Chondrocyte (in vitro differentiated cells): Measurements from ENCODE around the gene SLC66A2. TPM values are rescaled to one million over a fixed set of nuclear protein-coding genes. Genes with fewer than 3 reads are reported as not detected.

ENCODE experiments used
- DNase-seq: peaks from one replicate; pipeline ENCODE4 v3.0.0; 2021; ENCODE audit warnings: mixed read lengths, low spot score
- H3K27ac Mint-ChIP-seq: one replicate; pipeline ENCODE4 v1.8.0; 2021; ENCODE audit warnings: mild to moderate bottlenecking, moderate library complexity, mixed read lengths; ENCODE audit not compliant: unreplicated experiment
- H3K27me3 Mint-ChIP-seq: 2 replicates; pipeline ENCODE4 v1.8.0; 2021; ENCODE audit warnings: low read depth, mixed read lengths
- H3K36me3 Mint-ChIP-seq: 2 replicates; pipeline ENCODE4 v1.8.0; 2021; ENCODE audit warnings: low read depth, mixed read lengths
- H3K4me1 Mint-ChIP-seq: 2 replicates; pipeline ENCODE4 v1.8.0; 2021; ENCODE audit warnings: low read depth, mild to moderate bottlenecking, mixed read lengths
- H3K4me3 Mint-ChIP-seq: one replicate; pipeline ENCODE4 v1.8.0; 2021; ENCODE audit warnings: mild to moderate bottlenecking, moderate library complexity, mixed read lengths; ENCODE audit not compliant: unreplicated experiment
- H3K9me3 Mint-ChIP-seq: 2 replicates; pipeline ENCODE4 v1.8.0; 2021; ENCODE audit warnings: low read depth, mixed read lengths
- total RNA-seq: library from RNA; stranded (reverse); gene quantifications from 3 replicates; pipeline ENCODE4 v1.2.1, GENCODE V29; 2021
- TF ChIP-seq, protein P1 (sequence below): fragments of 200-600 bp; sonication (generic); IDR thresholded peaks from 2 replicates; pipeline ENCODE4 v1.5.0; 2021; ENCODE audit warnings: antibody characterized with exemption, mild to moderate bottlenecking, moderate library complexity

Gene SLC66A2
- total RNA-seq, 1 donor from 2014 or later = 27.6 TPM

GRCh38 chr18:79983793-79984192 lies 32.3 kb upstream of the SLC66A2 start:
- H3K4me3 Mint-ChIP-seq = no peak overlapping the region
- H3K36me3 Mint-ChIP-seq = peaks cover 5% of the 10 kb centered on the region
- no peaks in the 10 kb centered on the region for H3K9me3 Mint-ChIP-seq
- no peak for DNase-seq
- no peaks in the 10 kb centered on the region for H3K27me3 Mint-ChIP-seq
- H3K27ac Mint-ChIP-seq = no peak overlapping the region
- peaks cover 60% of the 10 kb centered on the region for H3K4me1 Mint-ChIP-seq
- TF ChIP-seq, protein P1, sequence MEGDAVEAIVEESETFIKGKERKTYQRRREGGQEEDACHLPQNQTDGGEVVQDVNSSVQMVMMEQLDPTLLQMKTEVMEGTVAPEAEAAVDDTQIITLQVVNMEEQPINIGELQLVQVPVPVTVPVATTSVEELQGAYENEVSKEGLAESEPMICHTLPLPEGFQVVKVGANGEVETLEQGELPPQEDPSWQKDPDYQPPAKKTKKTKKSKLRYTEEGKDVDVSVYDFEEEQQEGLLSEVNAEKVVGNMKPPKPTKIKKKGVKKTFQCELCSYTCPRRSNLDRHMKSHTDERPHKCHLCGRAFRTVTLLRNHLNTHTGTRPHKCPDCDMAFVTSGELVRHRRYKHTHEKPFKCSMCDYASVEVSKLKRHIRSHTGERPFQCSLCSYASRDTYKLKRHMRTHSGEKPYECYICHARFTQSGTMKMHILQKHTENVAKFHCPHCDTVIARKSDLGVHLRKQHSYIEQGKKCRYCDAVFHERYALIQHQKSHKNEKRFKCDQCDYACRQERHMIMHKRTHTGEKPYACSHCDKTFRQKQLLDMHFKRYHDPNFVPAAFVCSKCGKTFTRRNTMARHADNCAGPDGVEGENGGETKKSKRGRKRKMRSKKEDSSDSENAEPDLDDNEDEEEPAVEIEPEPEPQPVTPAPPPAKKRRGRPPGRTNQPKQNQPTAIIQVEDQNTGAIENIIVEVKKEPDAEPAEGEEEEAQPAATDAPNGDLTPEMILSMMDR = no peak

GRCh38 chr18:79983253-79983652 lies 31.8 kb upstream of the SLC66A2 start:
- Mint-ChIP-seq H3K36me3 (peaks cover 5% of the 10 kb centered on the region), H3K27me3 (no peaks in the 10 kb centered on the region), H3K9me3 (no peaks in the 10 kb centered on the region), H3K27ac (no peak overlapping the region), H3K4me1 (peaks cover 60% of the 10 kb centered on the region), H3K4me3 (no peak overlapping the region)
- TF ChIP-seq, protein P1 = no peak
- DNase-seq = no peak

DNA sequence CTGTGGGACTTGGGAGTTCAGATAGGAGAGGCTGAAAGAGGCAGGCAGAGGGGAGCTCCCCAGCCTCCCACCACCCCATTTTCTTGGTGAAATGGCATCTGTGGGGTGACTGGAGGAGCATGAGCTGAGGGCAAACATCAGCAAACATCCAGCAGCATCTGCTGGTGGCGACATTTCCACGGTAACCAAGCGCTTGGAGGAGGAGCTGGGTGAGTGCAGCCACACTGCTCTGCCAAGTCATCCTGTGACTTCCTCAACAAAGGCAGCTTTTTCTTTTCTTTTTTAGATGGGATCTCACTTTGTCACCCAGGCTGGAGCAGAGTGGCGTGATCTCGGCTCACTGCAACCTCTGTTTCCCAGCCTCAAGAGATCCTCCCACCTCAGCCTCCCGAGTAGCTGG lies 31.3 kb upstream of the SLC66A2 start:
- Mint-ChIP-seq H3K27me3 (no peaks in the 10 kb centered on the region), H3K4me3 (no peak overlapping the region), H3K36me3 (peaks cover 5% of the 10 kb centered on the region), H3K27ac (no peak overlapping the region), H3K9me3 (no peaks in the 10 kb centered on the region), H3K4me1 (peaks cover 64% of the 10 kb centered on the region)
- TF ChIP-seq, protein P1 = no peak
- no peak for DNase-seq

GRCh38 chr18:79980585-79980984 lies 29.1 kb upstream of the SLC66A2 start:
- TF ChIP-seq, protein P1 = no peak
- H3K36me3 Mint-ChIP-seq = peaks cover 6% of the 10 kb centered on the region
- H3K27ac Mint-ChIP-seq = no peak overlapping the region
- H3K27me3 Mint-ChIP-seq = no peaks in the 10 kb centered on the region
- no peaks in the 10 kb centered on the region for H3K9me3 Mint-ChIP-seq
- H3K4me3 Mint-ChIP-seq = no peak overlapping the region
- DNase-seq = no peak
- peaks cover 52% of the 10 kb centered on the region for H3K4me1 Mint-ChIP-seq

DNA sequence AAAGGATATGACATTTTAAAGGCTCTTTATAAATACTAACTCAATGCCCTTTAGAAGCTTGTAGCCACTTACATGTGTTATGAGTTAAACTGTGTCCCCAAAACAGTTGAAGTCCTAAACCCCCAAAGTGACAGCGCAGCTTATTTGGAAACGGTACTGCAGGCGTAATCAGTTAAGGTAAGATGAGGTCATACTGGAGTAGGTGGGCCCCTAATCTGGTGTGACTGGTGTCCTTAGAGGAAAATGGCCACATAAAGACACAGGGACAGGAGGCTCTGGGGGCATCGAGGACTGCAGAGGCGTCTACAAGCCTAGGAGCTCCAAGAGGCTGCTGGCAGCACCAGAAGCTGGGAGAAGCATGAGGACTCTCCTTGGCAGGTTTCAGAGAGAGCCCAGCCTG lies 28.4 kb upstream of the SLC66A2 start:
- Mint-ChIP-seq H3K27me3 (no peaks in the 10 kb centered on the region), H3K4me1 (peaks cover 44% of the 10 kb centered on the region), H3K9me3 (no peaks in the 10 kb centered on the region), H3K27ac (no peak overlapping the region), H3K36me3 (peaks cover 6% of the 10 kb centered on the region), H3K4me3 (no peak overlapping the region)
- DNase-seq = no peak
- TF ChIP-seq, protein P1 = no peak
